ENCODE measurements around the gene PRKCH. TPM values are rescaled to one million over a fixed set of nuclear protein-coding genes. Genes with fewer than 3 reads are reported as not detected.

PRKCH gene
- total and polyA plus RNA-seq, 2 of the 13 experiments (the other 11 are each of a cell fraction or from before 2014, with no cell fraction given), result 0.48 to 1.3 TPM

DNA sequence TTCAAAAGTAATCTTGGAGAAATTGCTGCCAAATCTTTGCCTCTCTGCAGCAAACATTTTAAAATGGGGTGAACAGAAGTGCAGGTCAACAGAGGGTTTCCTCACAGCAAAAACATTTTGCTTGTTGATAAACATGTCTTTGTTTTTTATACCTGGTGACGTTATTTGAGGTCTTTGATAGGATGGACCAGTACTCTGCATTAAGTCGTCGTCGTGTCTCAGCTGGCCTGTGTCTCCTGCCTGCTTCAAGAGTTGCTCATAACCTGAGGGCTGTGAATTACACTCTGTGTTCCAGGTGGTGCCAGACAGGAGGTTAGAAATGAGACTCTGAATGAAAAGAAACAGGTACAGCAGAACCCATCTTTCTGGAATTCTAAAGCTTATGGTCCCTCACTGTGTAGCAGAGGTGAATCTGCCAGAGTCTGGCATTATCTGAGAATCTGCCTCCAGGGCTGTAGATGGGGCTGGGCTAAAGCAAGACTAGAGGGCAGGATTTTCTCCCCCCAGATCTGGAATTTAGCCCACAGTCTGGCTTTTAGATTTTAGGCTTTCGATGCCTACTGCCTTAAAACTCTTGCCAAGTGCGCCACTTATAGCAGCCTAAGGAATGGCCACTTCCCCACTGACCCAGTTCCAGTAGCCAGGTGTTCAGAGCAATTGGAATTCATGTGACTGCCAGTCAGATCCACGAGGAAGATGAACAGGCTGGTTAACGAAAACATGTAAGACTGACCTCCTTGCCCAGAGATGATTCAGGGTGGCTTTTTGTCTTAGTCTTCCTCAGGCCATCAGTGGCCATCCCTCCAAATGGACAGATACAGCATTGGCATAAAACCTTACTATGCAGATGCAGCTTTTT, 161.2 kb downstream of the PRKCH start:
- no peak for DNase-seq (ENCODE audit: low spot score)
- intact Hi-C loops (cut with micrococcal nuclease; ENCODE audit: unreplicated experiment), result no loop called here
- FAIRE-seq, result no peak
- Histone ChIP-seq H3K9ac (ENCODE audit: insufficient read depth, low read depth, low read length) (no peak overlapping the region), H3K27me3 (ENCODE audit: control insufficient read depth in 1 of 2, insufficient read depth in 2 of 2, low read length in 2 of 2) (no peaks in the 10 kb centered on the region), H4K20me1 (ENCODE audit: insufficient read depth, low read length) (no peaks in the 10 kb centered on the region), H3K4me2 (ENCODE audit: low read depth, low read length) (no peak overlapping the region), H3K4me3 (replicated peaks in 1 of 3; ENCODE audit: insufficient read depth in 1 of 3, low read depth in 2 of 3, low read length in 3 of 3) (no peak overlapping the region), H3K9me3 (ENCODE audit: low read length) (no peaks in the 10 kb centered on the region), H2AFZ (ENCODE audit: low read length) (no peak overlapping the region), H3K36me3 (replicated peaks in 1 of 2; ENCODE audit: control insufficient read depth in 1 of 2, insufficient read depth in 2 of 2, low read length in 2 of 2) (no peaks in the 10 kb centered on the region), H3K27ac (ENCODE audit: extremely low read length, insufficient read depth, low read length) (no peak overlapping the region), H3K79me2 (ENCODE audit: insufficient read depth, low read length) (no peaks in the 10 kb centered on the region), H3K4me1 (ENCODE audit: insufficient read depth, low read length) (peaks cover 4% of the 10 kb centered on the region; the same call in 1 of the 2 replicates)
- POLR2A ChIA-PET, result no interaction called here
- 94% methylated on average over 8 of the region's 8 CpGs for WGBS (ENCODE audit: low lambda C conversion rate)
- CTCF ChIA-PET (ENCODE audit: low intra/inter-chr PET ratio, low total read pairs), result no interaction called here
- ATAC-seq, result no peak
- no TSS peak for BruUV-seq (replicated peaks)
- TF ChIP-seq RFXAP (CRISPR knock-in tag; IDR thresholded peaks at IDR 0.05; ENCODE audit: borderline replicate concordance), result no peak
- no peak for TF ChIP-seq ZC3H4 (CRISPR knock-in tag; IDR thresholded peaks at IDR 0.05; ENCODE audit: borderline replicate concordance)
- no peak for TF ChIP-seq AGO1 (IDR thresholded peaks at IDR 0.05; ENCODE audit: low read depth, low read length, poor library complexity, severe bottlenecking)
- TF ChIP-seq CC2D1A (CRISPR knock-in tag; IDR thresholded peaks at IDR 0.05), result no peak
- no peak for TF ChIP-seq ZMYM3 (CRISPR knock-in tag; IDR thresholded peaks at IDR 0.05)
- TF ChIP-seq FOXK2 (IDR thresholded peaks at IDR 0.05), result no peak
- no peak for TF ChIP-seq SALL2 (CRISPR knock-in tag; IDR thresholded peaks at IDR 0.05)
- no peak for TF ChIP-seq GZF1 (CRISPR knock-in tag; IDR thresholded peaks at IDR 0.05)
- TF ChIP-seq ZNF331 (CRISPR knock-in tag; IDR thresholded peaks at IDR 0.05), result no peak
- TF ChIP-seq, protein P1, sequence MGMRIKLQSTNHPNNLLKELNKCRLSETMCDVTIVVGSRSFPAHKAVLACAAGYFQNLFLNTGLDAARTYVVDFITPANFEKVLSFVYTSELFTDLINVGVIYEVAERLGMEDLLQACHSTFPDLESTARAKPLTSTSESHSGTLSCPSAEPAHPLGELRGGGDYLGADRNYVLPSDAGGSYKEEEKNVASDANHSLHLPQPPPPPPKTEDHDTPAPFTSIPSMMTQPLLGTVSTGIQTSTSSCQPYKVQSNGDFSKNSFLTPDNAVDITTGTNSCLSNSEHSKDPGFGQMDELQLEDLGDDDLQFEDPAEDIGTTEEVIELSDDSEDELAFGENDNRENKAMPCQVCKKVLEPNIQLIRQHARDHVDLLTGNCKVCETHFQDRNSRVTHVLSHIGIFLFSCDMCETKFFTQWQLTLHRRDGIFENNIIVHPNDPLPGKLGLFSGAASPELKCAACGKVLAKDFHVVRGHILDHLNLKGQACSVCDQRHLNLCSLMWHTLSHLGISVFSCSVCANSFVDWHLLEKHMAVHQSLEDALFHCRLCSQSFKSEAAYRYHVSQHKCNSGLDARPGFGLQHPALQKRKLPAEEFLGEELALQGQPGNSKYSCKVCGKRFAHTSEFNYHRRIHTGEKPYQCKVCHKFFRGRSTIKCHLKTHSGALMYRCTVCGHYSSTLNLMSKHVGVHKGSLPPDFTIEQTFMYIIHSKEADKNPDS (CRISPR knock-in tag; IDR thresholded peaks at IDR 0.05), result no peak
- in situ Hi-C loops (cut with HindIII; ENCODE audit: extremely low pct_ligation_motif_present, low pct_unique_long_range_greater_than_20kb), result no loop called here
